HCT116 (cell line): ENCODE data around the gene TLCD3B. TPM values are rescaled to one million over a fixed set of nuclear protein-coding genes. Genes with fewer than 3 reads are reported as not detected.
A peak's percentile ranks its signal among the peaks of the same experiment; 100 is the strongest.

Experiments
- ATAC-seq: fragments of 200-7000 bp; cut with Tn5 transposase; 2 replicates; pipeline ENCODE4 v1.9.1; 2020; ENCODE audit warnings: mild to moderate bottlenecking, moderate library complexity
- BruUV-seq: library from RNA; stranded (reverse); fragments of 400-500 nt; replicated peaks from 2 replicates; lab custom pipeline; 2021; lab: Mats Ljungman, UMichigan
- CTCF ChIA-PET: fragments of 300-600 bp; sonication (Branson Sonifier 250); formaldehyde crosslinking; loops from one replicate; lab custom pipeline; 2021; ENCODE audit warnings: antibody characterized with exemption; lab: Charles Lee
- POLR2A ChIA-PET: fragments of 300-600, 350-600 bp; sonication (Branson Sonifier 250); formaldehyde crosslinking; loops from one replicate; lab custom pipeline; 2021; ENCODE audit warnings: antibody characterized with exemption; lab: Charles Lee
- RAD21 ChIA-PET, 2 experiments: fragments of 300-600 bp; sonication (Branson Sonifier 250); formaldehyde crosslinking; loops; one replicate each; lab custom pipeline; 2023; ENCODE audit warnings: low total read pairs in 2 of 2; ENCODE audit not compliant: uncharacterized antibody in 2 of 2, unreplicated experiment in 2 of 2, low non-redundant PET in 1 of 2; lab: Charles Lee
- DNase-seq: peaks from one replicate; pipeline ENCODE4 v3.0.0-alpha.2; 2010; ENCODE audit warnings: low read depth, low spot score
- H2AFZ ChIP-seq: fragments of 200-600 bp; shearing (Covaris generic), sonication (generic); 2 replicates; pipeline ENCODE4 v1.6.1; 2017; ENCODE audit warnings: low read depth, mixed run types, mixed read lengths, antibody characterized with exemption, low read length; ENCODE audit not compliant: poor library complexity, severe bottlenecking
- H3K27ac ChIP-seq: 2 replicates; pipeline ENCODE4 v1.5.1; 2012; ENCODE audit warnings: low read depth, low read length
- H3K27me3 ChIP-seq: fragments of 200-600 bp; sonication (generic); 2 replicates; pipeline ENCODE4 v1.6.1; 2016; ENCODE audit warnings: mixed run types, low read length, mixed read lengths; ENCODE audit not compliant: insufficient read depth
- H3K36me3 ChIP-seq, 2 experiments: fragments of 200-500 bp in 1 of 2; fragments of 200-600 bp in 1 of 2; sonication (Bioruptor generic) in 1 of 2; sonication (generic) in 1 of 2; 2 replicates each; pipeline versions ENCODE4 v1.5.1 to v1.6.1; 2014 to 2016; ENCODE audit warnings: low read length in 2 of 2, inconsistent platforms in 1 of 2, mixed read lengths in 1 of 2, mixed run types in 1 of 2; ENCODE audit not compliant: insufficient read depth in 2 of 2, control insufficient read depth in 1 of 2
- H3K4me1 ChIP-seq, 2 experiments: fragments of 200-600 bp in 1 of 2; sonication (generic) in 1 of 2; 2 replicates each; pipeline versions ENCODE4 v1.5.1 to v1.6.1; 2012 to 2017; ENCODE audit warnings: low read length in 2 of 2, inconsistent platforms in 1 of 2, mild to moderate bottlenecking in 1 of 2, mixed read lengths in 1 of 2, mixed run types in 1 of 2, moderate library complexity in 1 of 2; ENCODE audit not compliant: insufficient read depth in 2 of 2, control insufficient read depth in 1 of 2
- H3K4me2 ChIP-seq: fragments of 200-600 bp; sonication (generic); 2 replicates; pipeline ENCODE4 v1.6.1; 2017; ENCODE audit warnings: mixed run types, low read length, mixed read lengths
- H3K4me3 ChIP-seq, 2 experiments: fragments of 200-600 bp in 1 of 2; sonication (generic) in 1 of 2; replicated peaks in 1 of 2; 2 replicates each; pipeline ENCODE4 v1.5.1; 2011 to 2016; ENCODE audit warnings: low read length in 2 of 2, control low read depth in 1 of 2, low read depth in 1 of 2, mild to moderate bottlenecking in 1 of 2, mixed read lengths in 1 of 2, mixed run types in 1 of 2
- H3K79me2 ChIP-seq: fragments of 200-600 bp; sonication (generic); 2 replicates; pipeline ENCODE4 v1.6.1; 2017; ENCODE audit warnings: mild to moderate bottlenecking, mixed run types, low read length, moderate library complexity, mixed read lengths; ENCODE audit not compliant: insufficient read depth
- H3K9ac ChIP-seq: fragments of 200-600 bp; sonication (generic); 2 replicates; pipeline ENCODE4 v1.6.1; 2016; ENCODE audit warnings: low read length, mixed read lengths
- H3K9me2 ChIP-seq: fragments of 200-600 bp; sonication (generic), shearing (Covaris generic); 2 replicates; pipeline ENCODE4 v1.6.1; 2017; ENCODE audit warnings: mixed run types, mild to moderate bottlenecking, moderate library complexity; ENCODE audit not compliant: insufficient read depth
- H3K9me3 ChIP-seq, 2 experiments: fragments of 200-500 bp in 1 of 2; fragments of 200-600 bp in 1 of 2; sonication (Bioruptor generic) in 1 of 2; sonication (generic) in 1 of 2; 2 replicates each; pipeline ENCODE4 v1.6.1; 2014 to 2017; ENCODE audit warnings: low read length in 2 of 2, mixed read lengths in 2 of 2, inconsistent platforms in 1 of 2, low read depth in 1 of 2, mild to moderate bottlenecking in 1 of 2, mixed run types in 1 of 2, moderate library complexity in 1 of 2; ENCODE audit not compliant: control insufficient read depth in 1 of 2, insufficient read depth in 1 of 2
- H4K20me1 ChIP-seq: fragments of 200-600 bp; sonication (generic), shearing (Covaris generic); 2 replicates; pipeline ENCODE4 v1.6.1; 2017; ENCODE audit warnings: mixed run types, mild to moderate bottlenecking, moderate library complexity; ENCODE audit not compliant: insufficient read depth
- CBX3 ChIP-seq: IDR thresholded peaks from 2 replicates; pipeline ENCODE4 v1.6.1; 2012; ENCODE audit warnings: low read depth
- POLR2A ChIP-seq: IDR thresholded peaks from 2 replicates; pipeline ENCODE4 v1.7.0; 2011; ENCODE audit warnings: borderline replicate concordance; ENCODE audit not compliant: insufficient read depth, insufficient read length; ENCODE audit errors: extremely low read depth
- SP1 ChIP-seq: IDR thresholded peaks from 2 replicates; pipeline ENCODE4 v1.6.1; 2012; ENCODE audit warnings: low read depth
- ZFX ChIP-seq: fragments of 450-650 bp; IDR thresholded peaks from 2 replicates; pipeline ENCODE4 v1.6.1; 2017
- intact Hi-C: fragments of 100-400 bp; cut with micrococcal nuclease; formaldehyde crosslinking; loops from 2 replicates; pipeline ENCODE4 v1.10.0; 2022
- total RNA-seq: library from RNA; stranded (reverse); gene quantifications from one replicate; pipeline ENCODE4 v1.2.1, GENCODE V29; 2021; ENCODE audit not compliant: unreplicated experiment
- TF ChIP-seq, protein P1 (sequence below): IDR thresholded peaks from 2 replicates; pipeline ENCODE4 v1.6.1; 2012
- TF ChIP-seq, protein P2 (sequence below): IDR thresholded peaks from 2 replicates; pipeline ENCODE4 v1.6.1; 2012; ENCODE audit warnings: low read depth

The TLCD3B gene
- total RNA-seq, 1 experiment from 2014 or later, result 1.0 TPM

DNA sequence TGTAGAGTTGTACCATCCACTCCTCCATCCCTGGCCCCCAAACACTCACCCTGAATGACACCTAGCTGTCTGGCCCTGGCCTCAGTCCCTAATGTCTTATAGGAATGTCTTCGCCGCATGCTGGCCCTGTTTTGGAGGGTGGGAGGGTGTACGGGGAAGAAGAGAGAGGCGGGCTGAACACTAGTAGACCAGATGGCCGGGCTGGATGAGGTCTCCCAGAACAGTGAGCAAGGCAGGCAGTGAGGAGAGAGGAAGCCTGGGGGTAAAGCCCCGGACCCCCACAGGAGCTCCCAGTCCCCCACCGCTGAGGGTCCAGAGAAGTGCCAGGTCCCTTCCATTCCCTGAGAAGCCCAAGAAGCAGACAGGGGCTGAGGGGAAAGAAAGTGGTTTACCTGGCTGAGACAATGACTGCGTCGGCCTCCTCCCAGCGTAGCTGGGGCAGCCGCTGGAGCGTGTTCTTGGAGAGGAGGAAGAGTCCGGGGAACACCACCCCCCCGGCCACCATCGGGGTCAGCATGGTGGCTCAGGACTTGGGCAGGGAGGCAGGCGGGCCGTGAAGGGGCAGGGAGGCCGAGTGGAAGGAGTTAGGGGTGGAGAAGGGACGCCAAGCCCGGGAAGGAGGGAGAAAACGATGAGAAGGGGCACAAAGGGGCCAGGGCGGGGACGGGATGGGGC, 923 bp downstream of the TLCD3B start (continued):
- TF ChIP-seq, protein P1, sequence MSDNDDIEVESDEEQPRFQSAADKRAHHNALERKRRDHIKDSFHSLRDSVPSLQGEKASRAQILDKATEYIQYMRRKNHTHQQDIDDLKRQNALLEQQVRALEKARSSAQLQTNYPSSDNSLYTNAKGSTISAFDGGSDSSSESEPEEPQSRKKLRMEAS, result no peak
- TF ChIP-seq ZFX (no peak), SP1 (no peak), POLR2A (no peak), CBX3 (no peak)

DNA sequence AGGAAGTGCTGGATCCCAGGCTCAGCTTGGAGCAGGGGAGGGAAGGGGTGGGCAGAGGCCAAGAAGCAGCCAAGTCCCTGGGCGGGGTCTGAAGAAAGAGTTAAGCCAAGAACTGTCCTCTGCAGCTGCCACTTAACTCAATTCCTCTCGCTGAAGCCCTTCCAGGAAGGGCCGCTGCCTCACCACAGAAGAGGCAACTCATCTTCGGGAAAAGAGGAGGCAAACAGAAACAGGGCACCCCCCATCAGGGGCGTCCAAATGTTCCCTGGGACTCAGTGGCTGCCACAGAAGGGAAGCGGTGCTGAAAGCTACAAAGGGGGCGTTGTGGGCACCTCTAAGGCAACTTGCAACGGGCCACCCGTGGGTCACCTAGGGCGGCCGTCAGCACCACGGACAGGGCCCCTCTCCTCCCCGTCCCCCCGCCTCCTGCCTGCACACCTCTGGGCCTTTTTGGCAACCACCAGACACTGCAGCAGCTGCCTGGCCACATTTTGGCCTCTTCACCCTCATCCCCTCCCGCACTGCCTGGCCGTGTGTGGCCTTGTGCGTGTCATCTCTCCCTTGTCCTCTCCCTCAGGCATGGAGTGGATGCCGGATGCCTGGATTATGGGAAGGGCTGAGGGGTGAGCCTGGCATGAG, 2.5 kb downstream of the TLCD3B start:
- Histone ChIP-seq H3K79me2 (no peaks in the 10 kb centered on the region), H2AFZ (no peak overlapping the region), H3K9me2 (no peaks in the 10 kb centered on the region), H3K4me2 (no peak overlapping the region), H3K9me3 (no peaks in the 10 kb centered on the region), H3K36me3 (no peaks in the 10 kb centered on the region), H3K27me3 (no peaks in the 10 kb centered on the region), H3K9ac (no peak overlapping the region), H3K4me3 (no peak overlapping the region), H4K20me1 (no peaks in the 10 kb centered on the region), H3K4me1 (peaks cover 0 to 5% of the 10 kb centered on the region in 2 experiments; a peak in 2 of 4 replicates), H3K27ac (no peak overlapping the region)
- intact Hi-C loops, result loop anchor here (10.0 kb wide), 1 partner anchor 914 kb away; no protein-coding TSS in a partner anchor
- peak; percentile 45 for ATAC-seq
- BruUV-seq, result no TSS peak
- ChIA-PET RAD21 (no interaction called here), POLR2A (no interaction called here), CTCF (no interaction called here)
- no peak for TF ChIP-seq POLR2A
- TF ChIP-seq, protein P2, sequence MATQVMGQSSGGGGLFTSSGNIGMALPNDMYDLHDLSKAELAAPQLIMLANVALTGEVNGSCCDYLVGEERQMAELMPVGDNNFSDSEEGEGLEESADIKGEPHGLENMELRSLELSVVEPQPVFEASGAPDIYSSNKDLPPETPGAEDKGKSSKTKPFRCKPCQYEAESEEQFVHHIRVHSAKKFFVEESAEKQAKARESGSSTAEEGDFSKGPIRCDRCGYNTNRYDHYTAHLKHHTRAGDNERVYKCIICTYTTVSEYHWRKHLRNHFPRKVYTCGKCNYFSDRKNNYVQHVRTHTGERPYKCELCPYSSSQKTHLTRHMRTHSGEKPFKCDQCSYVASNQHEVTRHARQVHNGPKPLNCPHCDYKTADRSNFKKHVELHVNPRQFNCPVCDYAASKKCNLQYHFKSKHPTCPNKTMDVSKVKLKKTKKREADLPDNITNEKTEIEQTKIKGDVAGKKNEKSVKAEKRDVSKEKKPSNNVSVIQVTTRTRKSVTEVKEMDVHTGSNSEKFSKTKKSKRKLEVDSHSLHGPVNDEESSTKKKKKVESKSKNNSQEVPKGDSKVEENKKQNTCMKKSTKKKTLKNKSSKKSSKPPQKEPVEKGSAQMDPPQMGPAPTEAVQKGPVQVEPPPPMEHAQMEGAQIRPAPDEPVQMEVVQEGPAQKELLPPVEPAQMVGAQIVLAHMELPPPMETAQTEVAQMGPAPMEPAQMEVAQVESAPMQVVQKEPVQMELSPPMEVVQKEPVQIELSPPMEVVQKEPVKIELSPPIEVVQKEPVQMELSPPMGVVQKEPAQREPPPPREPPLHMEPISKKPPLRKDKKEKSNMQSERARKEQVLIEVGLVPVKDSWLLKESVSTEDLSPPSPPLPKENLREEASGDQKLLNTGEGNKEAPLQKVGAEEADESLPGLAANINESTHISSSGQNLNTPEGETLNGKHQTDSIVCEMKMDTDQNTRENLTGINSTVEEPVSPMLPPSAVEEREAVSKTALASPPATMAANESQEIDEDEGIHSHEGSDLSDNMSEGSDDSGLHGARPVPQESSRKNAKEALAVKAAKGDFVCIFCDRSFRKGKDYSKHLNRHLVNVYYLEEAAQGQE, result peak; percentile 83
- no peak for DNase-seq
